Measurements from ENCODE around the gene GALT.

DNA sequence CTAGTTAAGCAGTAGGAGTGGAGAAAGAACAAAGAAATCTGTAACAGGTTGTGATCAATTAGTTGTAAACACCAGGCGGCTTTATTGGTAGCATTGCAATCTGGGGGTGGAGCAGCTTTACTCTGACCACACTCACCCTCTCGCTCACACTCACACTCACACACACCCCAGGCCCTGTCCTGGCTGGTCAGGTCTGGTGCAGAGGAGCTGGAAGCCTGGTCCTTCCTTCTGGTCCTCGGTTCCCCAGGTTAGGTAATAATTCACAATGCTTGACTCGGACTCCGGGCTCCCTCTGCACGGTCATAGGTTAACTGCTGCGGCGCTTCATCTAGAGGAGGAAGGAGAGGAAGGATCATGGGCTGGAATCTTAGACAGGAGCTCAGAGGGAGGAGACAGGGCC, 43.0 kb downstream of the GALT start:
- TF ChIP-seq CTCF (IDR thresholded peaks at IDR 0.05; ENCODE audit: insufficient read depth, low read length, poor library complexity, severe bottlenecking) (no peak), EZH2phosphoT487 (conservative IDR thresholded peaks at IDR 0.05; ENCODE audit: low read length) (no peak)
